ENCODE results near the gene LHFPL2.

GRCh38 chr5:78588507-78588906, 60.1 kb downstream of the LHFPL2 start:
- TF ChIP-seq USF1 (IDR thresholded peaks at IDR 0.05; ENCODE audit: borderline replicate concordance, low read depth) (no peak), REST (IDR thresholded peaks at IDR 0.05; ENCODE audit: low read depth, low read length) (no peak), TAF1 (IDR thresholded peaks at IDR 0.05; ENCODE audit: borderline replicate concordance, low read depth, low read length) (no peak), JUND (IDR thresholded peaks at IDR 0.05) (no peak), EP300 (IDR thresholded peaks at IDR 0.05; ENCODE audit: borderline replicate concordance in 1 of 2, low read depth in 1 of 2, low read length in 1 of 2) (no peak)
- TF ChIP-seq, protein P1, sequence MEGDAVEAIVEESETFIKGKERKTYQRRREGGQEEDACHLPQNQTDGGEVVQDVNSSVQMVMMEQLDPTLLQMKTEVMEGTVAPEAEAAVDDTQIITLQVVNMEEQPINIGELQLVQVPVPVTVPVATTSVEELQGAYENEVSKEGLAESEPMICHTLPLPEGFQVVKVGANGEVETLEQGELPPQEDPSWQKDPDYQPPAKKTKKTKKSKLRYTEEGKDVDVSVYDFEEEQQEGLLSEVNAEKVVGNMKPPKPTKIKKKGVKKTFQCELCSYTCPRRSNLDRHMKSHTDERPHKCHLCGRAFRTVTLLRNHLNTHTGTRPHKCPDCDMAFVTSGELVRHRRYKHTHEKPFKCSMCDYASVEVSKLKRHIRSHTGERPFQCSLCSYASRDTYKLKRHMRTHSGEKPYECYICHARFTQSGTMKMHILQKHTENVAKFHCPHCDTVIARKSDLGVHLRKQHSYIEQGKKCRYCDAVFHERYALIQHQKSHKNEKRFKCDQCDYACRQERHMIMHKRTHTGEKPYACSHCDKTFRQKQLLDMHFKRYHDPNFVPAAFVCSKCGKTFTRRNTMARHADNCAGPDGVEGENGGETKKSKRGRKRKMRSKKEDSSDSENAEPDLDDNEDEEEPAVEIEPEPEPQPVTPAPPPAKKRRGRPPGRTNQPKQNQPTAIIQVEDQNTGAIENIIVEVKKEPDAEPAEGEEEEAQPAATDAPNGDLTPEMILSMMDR (IDR thresholded peaks at IDR 0.05), result no peak
